PFSK-1 (cell line): ENCODE measurements around the gene RBM14.

Source experiments
- FOXP2 ChIP-seq: optimal IDR thresholded peaks from 2 replicates; pipeline ENCODE3; 2011; ENCODE audit warnings: borderline replicate concordance, control low read depth, inconsistent platforms; ENCODE audit not compliant: insufficient read depth; ENCODE audit errors: extremely low read length, extremely low read depth
- POLR2AphosphoS5 ChIP-seq: IDR thresholded peaks from 2 replicates; pipeline ENCODE4 v1.6.1; 2012; ENCODE audit warnings: low read depth, mild to moderate bottlenecking, control low read depth, low read length, moderate library complexity
- REST ChIP-seq, 2 experiments: IDR thresholded peaks; 2 replicates each; pipeline versions ENCODE4 v1.6.1 to v1.8.0; 2011 to 2012; ENCODE audit warnings: low read depth in 2 of 2, low read length in 2 of 2, control low read depth in 1 of 2, inconsistent platforms in 1 of 2, mild to moderate bottlenecking in 1 of 2, moderate library complexity in 1 of 2; ENCODE audit not compliant: insufficient read depth in 1 of 2
- SIN3A ChIP-seq: IDR thresholded peaks from 2 replicates; pipeline ENCODE4 v1.6.1; 2012; ENCODE audit warnings: mild to moderate bottlenecking, low read length, moderate library complexity, borderline replicate concordance; ENCODE audit not compliant: insufficient read depth
- TAF1 ChIP-seq: IDR thresholded peaks from 2 replicates; pipeline ENCODE4 v1.6.1; 2012; ENCODE audit warnings: low read length, control low read depth, borderline replicate concordance; ENCODE audit not compliant: insufficient read depth

Gene RBM14

GRCh38 chr11:66663741-66664296, 47.4 kb downstream of the RBM14 start:
- TF ChIP-seq POLR2AphosphoS5 (no peak), FOXP2 (no peak), SIN3A (no peak), REST (IDR thresholded peaks at IDR 0.05; ENCODE audit: insufficient read depth in 1 of 2, low read depth in 2 of 2, low read length in 2 of 2) (no peak), TAF1 (no peak)

DNA sequence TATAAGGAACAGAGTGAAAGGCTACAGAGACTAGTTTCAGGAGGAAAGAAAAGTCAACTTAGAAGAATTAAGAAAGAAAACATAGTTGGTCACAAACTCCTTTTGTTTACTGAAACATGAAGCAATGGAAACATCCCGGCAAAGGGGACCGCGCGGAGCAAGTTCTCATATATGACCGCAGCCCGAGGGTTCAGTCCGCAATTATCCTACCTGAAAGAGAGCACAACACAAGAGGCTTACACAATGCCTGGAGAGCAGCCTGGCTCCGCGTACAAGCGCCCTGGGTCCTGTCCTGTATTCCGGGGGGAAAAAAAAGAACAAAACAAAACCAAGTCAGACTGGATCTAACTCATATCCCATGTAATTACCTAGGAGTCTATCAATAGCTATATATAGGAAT, 48.9 kb downstream of the RBM14 start:
- no peak for TF ChIP-seq FOXP2
- TF ChIP-seq TAF1, result no peak
- no peak for TF ChIP-seq REST (IDR thresholded peaks at IDR 0.05; ENCODE audit: insufficient read depth in 1 of 2, low read depth in 2 of 2, low read length in 2 of 2)
- TF ChIP-seq POLR2AphosphoS5, result no peak
- no peak for TF ChIP-seq SIN3A

DNA sequence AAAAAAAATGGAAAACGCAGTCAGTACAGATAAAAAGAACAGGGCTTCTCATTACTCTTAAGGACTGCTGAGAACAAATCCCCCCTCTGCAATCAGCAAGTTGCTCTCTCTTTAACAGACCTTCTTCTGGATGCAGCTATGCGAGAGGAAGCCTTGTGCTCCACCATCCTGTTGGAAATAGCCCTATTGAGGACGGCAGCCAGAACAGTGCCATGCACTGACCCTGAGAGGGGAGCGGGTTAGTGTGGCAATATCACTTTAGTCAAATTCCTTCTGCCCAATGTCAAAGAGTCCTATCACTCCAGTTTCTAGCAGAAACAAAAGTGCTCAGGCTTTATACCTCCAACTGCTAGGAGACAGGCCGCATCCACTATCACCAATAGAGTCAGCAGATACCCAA, 54.4 kb downstream of the RBM14 start:
- no peak for TF ChIP-seq POLR2AphosphoS5
- no peak for TF ChIP-seq TAF1

DNA sequence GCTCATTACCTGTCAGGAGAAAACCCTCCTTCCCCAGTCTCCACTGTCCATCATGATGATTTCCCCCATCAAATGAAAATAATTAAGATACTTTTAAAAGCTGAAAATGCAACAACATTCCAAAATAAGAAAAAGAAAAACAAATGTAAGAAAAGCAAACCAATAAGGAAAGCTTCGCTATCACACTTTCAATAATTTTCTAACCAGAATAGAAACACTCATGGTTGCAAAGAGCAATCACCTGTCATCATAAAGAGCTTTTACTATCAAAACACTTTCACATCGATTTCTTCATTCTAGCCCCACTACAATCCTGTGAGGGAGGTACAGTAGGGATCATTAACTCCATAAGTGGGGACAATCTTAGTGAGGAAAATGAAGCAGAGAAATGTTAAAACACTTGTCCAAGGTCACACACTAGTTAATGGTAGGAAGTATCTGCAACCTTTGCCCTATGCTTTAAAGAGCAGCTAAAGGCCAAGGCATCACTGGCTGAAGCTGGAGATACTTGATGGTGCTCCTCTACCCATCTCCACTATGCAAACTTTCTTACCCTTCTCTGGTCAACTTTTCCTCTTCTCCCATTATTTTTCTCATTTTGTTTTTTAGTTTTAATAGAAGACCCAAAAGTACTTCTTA, 58.7 kb downstream of the RBM14 start:
- TF ChIP-seq POLR2AphosphoS5 (no peak), TAF1 (no peak), REST (IDR thresholded peaks at IDR 0.05; ENCODE audit: insufficient read depth in 1 of 2, low read depth in 2 of 2, low read length in 2 of 2) (no peak), SIN3A (no peak)

GRCh38 chr11:66676282-66676919, 60.0 kb downstream of the RBM14 start:
- TF ChIP-seq REST (IDR thresholded peaks at IDR 0.05; ENCODE audit: insufficient read depth in 1 of 2, low read depth in 2 of 2, low read length in 2 of 2) (no peak), TAF1 (no peak), FOXP2 (no peak), SIN3A (no peak), POLR2AphosphoS5 (no peak)
